ENCODE measurements around the gene STX4. TPM values are rescaled to one million over a fixed set of nuclear protein-coding genes. Genes with fewer than 3 reads are reported as not detected.

The STX4 gene
- total RNA-seq, 1 experiment from 2014 or later: 26.0 TPM

DNA sequence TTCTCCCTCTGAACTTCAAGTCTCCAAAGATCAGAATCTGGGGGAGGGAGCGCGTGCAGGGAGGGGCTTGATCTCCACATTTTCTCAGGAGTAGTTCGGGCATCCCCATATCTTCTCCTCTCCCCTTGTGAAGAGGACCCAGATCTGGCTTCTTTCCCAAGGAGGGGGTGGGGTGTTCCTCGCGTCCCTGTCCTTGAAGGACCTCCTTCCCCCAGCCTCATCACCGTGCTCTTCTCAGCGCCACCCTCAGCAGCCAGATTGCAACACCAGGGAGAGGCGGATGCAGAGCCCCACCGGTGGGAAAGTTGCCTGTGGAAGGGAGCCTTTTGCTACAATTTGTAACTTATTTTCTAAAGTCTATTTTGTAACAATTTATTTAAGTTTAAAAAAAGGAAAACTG is 49.7 kb downstream of the STX4 start:
- Histone ChIP-seq H3K9me2 (ENCODE audit: insufficient read depth) (no peaks in the 10 kb centered on the region), H3K4me1 (ENCODE audit: control insufficient read depth in 1 of 2, insufficient read depth in 2 of 2, low read length in 2 of 2) (peaks cover 0 to 11% of the 10 kb centered on the region in 2 experiments; a peak in 1 of 4 replicates), H2AFZ (ENCODE audit: low read depth, low read length, poor library complexity, severe bottlenecking) (no peak overlapping the region), H3K27me3 (ENCODE audit: insufficient read depth, low read length) (no peaks in the 10 kb centered on the region), H3K9me3 (ENCODE audit: control insufficient read depth in 1 of 2, insufficient read depth in 1 of 2, low read depth in 1 of 2, low read length in 2 of 2) (no peaks in the 10 kb centered on the region), H3K36me3 (ENCODE audit: control insufficient read depth in 1 of 2, insufficient read depth in 2 of 2, low read length in 2 of 2) (peaks cover 8 to 21% of the 10 kb centered on the region in 2 experiments; a peak in 3 of 4 replicates), H3K4me3 (replicated peaks in 1 of 2; ENCODE audit: low read depth in 1 of 2, low read length in 2 of 2) (no peak overlapping the region), H3K79me2 (ENCODE audit: insufficient read depth, low read length) (peaks cover 4% of the 10 kb centered on the region; the same call in 1 of the 2 replicates), H4K20me1 (ENCODE audit: insufficient read depth) (no peaks in the 10 kb centered on the region), H3K4me2 (ENCODE audit: low read length) (no peak overlapping the region), H3K27ac (ENCODE audit: low read depth, low read length) (no peak overlapping the region), H3K9ac (ENCODE audit: low read length) (no peak overlapping the region)
- BruUV-seq (replicated peaks): no TSS peak
- no peak for ATAC-seq
- TF ChIP-seq JUND (IDR thresholded peaks at IDR 0.05) (no peak), EGR1 (IDR thresholded peaks at IDR 0.05; ENCODE audit: low read depth) (no peak), CEBPB (IDR thresholded peaks at IDR 0.05; ENCODE audit: low read depth) (no peak), SIN3A (IDR thresholded peaks at IDR 0.05; ENCODE audit: low read depth) (no peak), SRF (IDR thresholded peaks at IDR 0.05; ENCODE audit: low read depth) (no peak), FOSL1 (IDR thresholded peaks at IDR 0.05; ENCODE audit: low read depth) (no peak), ZNF274 (IDR thresholded peaks at IDR 0.05; ENCODE audit: low read depth, low read length) (no peak), EZH2 (IDR thresholded peaks at IDR 0.05) (no peak), SP1 (IDR thresholded peaks at IDR 0.05; ENCODE audit: low read depth) (no peak), REST (IDR thresholded peaks at IDR 0.05; ENCODE audit: low read depth) (no peak)
- TF ChIP-seq, protein P1, sequence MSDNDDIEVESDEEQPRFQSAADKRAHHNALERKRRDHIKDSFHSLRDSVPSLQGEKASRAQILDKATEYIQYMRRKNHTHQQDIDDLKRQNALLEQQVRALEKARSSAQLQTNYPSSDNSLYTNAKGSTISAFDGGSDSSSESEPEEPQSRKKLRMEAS (IDR thresholded peaks at IDR 0.05): no peak
- intact Hi-C loops (cut with micrococcal nuclease): no loop called here
- DNase-seq (ENCODE audit: low read depth, low spot score): no peak
- ChIA-PET POLR2A (no interaction called here), CTCF (no interaction called here), RAD21 (ENCODE audit: low non-redundant PET in 1 of 2, low total read pairs in 2 of 2, uncharacterized antibody in 2 of 2, unreplicated experiment in 2 of 2) (no interaction called here)
